Mesothelial cell of epicardium (in vitro differentiated cells): ENCODE data around the gene NOA1. TPM values are rescaled to one million over a fixed set of nuclear protein-coding genes. Genes with fewer than 3 reads are reported as not detected.
"Not testable (repeated sequence)": the region's sequence is repeated elsewhere in the genome, so short reads cannot be mapped to it uniquely, and the experiment has no call there.

Source experiments
- DNase-seq, 2 experiments: peaks; one replicate each; pipeline ENCODE4 v3.0.0; 2021; ENCODE audit warnings: low spot score in 2 of 2; ENCODE audit not compliant: unreplicated experiment in 2 of 2
- H3K27ac Mint-ChIP-seq: 2 replicates; pipeline ENCODE4 v1.8.0; 2021; ENCODE audit warnings: mixed read lengths
- H3K27me3 Mint-ChIP-seq: 2 replicates; pipeline ENCODE4 v1.8.0; 2021; ENCODE audit warnings: low read depth, mixed read lengths
- H3K36me3 Mint-ChIP-seq: 2 replicates; pipeline ENCODE4 v1.8.0; 2021; ENCODE audit warnings: mixed read lengths
- H3K4me1 Mint-ChIP-seq: 2 replicates; pipeline ENCODE4 v1.8.0; 2021; ENCODE audit warnings: mixed read lengths
- H3K4me3 Mint-ChIP-seq: 2 replicates; pipeline ENCODE4 v1.8.0; 2021; ENCODE audit warnings: mild to moderate bottlenecking, moderate library complexity, mixed read lengths
- H3K9me3 Mint-ChIP-seq: 2 replicates; pipeline ENCODE4 v1.8.0; 2021; ENCODE audit warnings: mixed read lengths
- CTCF ChIP-seq: fragments of 200-600 bp; sonication (generic); IDR thresholded peaks from one replicate; pipeline ENCODE4 v1.5.0; 2021; ENCODE audit warnings: antibody characterized with exemption; ENCODE audit not compliant: unreplicated experiment
- total RNA-seq: library from RNA; stranded (reverse); gene quantifications from 3 replicates; pipeline ENCODE4 v1.2.1, GENCODE V29; 2021

The NOA1 gene
- total RNA-seq, 1 donor from 2014 or later: 17.6 TPM

- no peaks in the 10 kb centered on the region for H3K9me3 Mint-ChIP-seq
- H3K27me3 Mint-ChIP-seq: no peaks in the 10 kb centered on the region
- peaks cover 26% of the 10 kb centered on the region for H3K36me3 Mint-ChIP-seq
- no peak for TF ChIP-seq CTCF
- no peak overlapping the region for H3K4me3 Mint-ChIP-seq
- DNase-seq: no peak
- no peak overlapping the region for H3K27ac Mint-ChIP-seq
- H3K4me1 Mint-ChIP-seq: peaks cover 7% of the 10 kb centered on the region
Measured at GRCh38 chr4:56937262-56937661, 40.1 kb downstream of the NOA1 start.

- Mint-ChIP-seq H3K4me1 (peaks cover 7% of the 10 kb centered on the region), H3K27ac (no peak overlapping the region), H3K9me3 (peaks cover 4% of the 10 kb centered on the region), H3K36me3 (peaks cover 38% of the 10 kb centered on the region), H3K27me3 (no peaks in the 10 kb centered on the region), H3K4me3 (no peak overlapping the region)
- no peak for TF ChIP-seq CTCF
- no peak for DNase-seq
Measured at GRCh38 chr4:56931924-56932323, 45.5 kb downstream of the NOA1 start.

GRCh38 chr4:56930638-56931037 is 46.8 kb downstream of the NOA1 start:
- H3K36me3 Mint-ChIP-seq: peaks cover 38% of the 10 kb centered on the region
- peaks cover 7% of the 10 kb centered on the region for H3K4me1 Mint-ChIP-seq
- H3K9me3 Mint-ChIP-seq: peaks cover 4% of the 10 kb centered on the region
- H3K27me3 Mint-ChIP-seq: no peaks in the 10 kb centered on the region
- no peak for TF ChIP-seq CTCF
- H3K27ac Mint-ChIP-seq: no peak overlapping the region
- DNase-seq: no peak
- no peak overlapping the region for H3K4me3 Mint-ChIP-seq

- DNase-seq: no peak
- TF ChIP-seq CTCF: no peak
- no peaks in the 10 kb centered on the region for H3K27me3 Mint-ChIP-seq
- H3K4me1 Mint-ChIP-seq: no peaks in the 10 kb centered on the region
- no peak overlapping the region for H3K4me3 Mint-ChIP-seq
- peaks cover 57% of the 10 kb centered on the region for H3K36me3 Mint-ChIP-seq
- H3K9me3 Mint-ChIP-seq: peaks cover 4% of the 10 kb centered on the region
- H3K27ac Mint-ChIP-seq: no peak overlapping the region
Measured at GRCh38 chr4:56927196-56927595, 50.2 kb downstream of the NOA1 start.

- peaks cover 32% of the 10 kb centered on the region for H3K4me1 Mint-ChIP-seq
- not testable (repeated sequence) for H3K9me3 Mint-ChIP-seq, H3K27ac Mint-ChIP-seq, DNase-seq, H3K27me3 Mint-ChIP-seq, H3K4me3 Mint-ChIP-seq
- H3K36me3 Mint-ChIP-seq: peaks cover 19% of the 10 kb centered on the region
Measured at GRCh38 chr4:56914977-56915376, 62.4 kb downstream of the NOA1 start.

- H3K4me3 Mint-ChIP-seq: no peak overlapping the region
- TF ChIP-seq CTCF: no peak
- H3K4me1 Mint-ChIP-seq: peaks cover 36% of the 10 kb centered on the region
- H3K9me3 Mint-ChIP-seq: no peaks in the 10 kb centered on the region
- no peak overlapping the region for H3K27ac Mint-ChIP-seq
- DNase-seq: no peak
- H3K27me3 Mint-ChIP-seq: no peaks in the 10 kb centered on the region
- peaks cover 14% of the 10 kb centered on the region for H3K36me3 Mint-ChIP-seq
Measured at GRCh38 chr4:56914336-56914735, 63.1 kb downstream of the NOA1 start.

Other genes starting within 250 kb of the NOA1 start
- gene SPINK2, start 155.9 kb downstream of the NOA1 start, total RNA-seq: not detected in 3 replicates
- gene REST, start 69.7 kb downstream of the NOA1 start, total RNA-seq: 81.9 to 88.3 TPM (median 86.8 TPM) in 3 replicates
- gene POLR2B, start 1.3 kb upstream of the NOA1 start, total RNA-seq: 99.7 to 103 TPM (median 102 TPM) in 3 replicates
- 98.5 to 114 TPM (median 107 TPM) in 3 replicates for gene IGFBP7, start 132.8 kb upstream of the NOA1 start, total RNA-seq